MM.1S (cell line): ENCODE measurements around the gene CXXC4.
A peak's percentile ranks its signal among the peaks of the same experiment; 100 is the strongest.

Experiments
- DNase-seq: peaks from one replicate; pipeline ENCODE4 v3.0.0-alpha.2; 2015
- H2AFZ ChIP-seq: fragments of 300-600 bp; sonication (generic); 2 replicates; pipeline ENCODE4 v1.6.0; 2016; ENCODE audit warnings: antibody characterized with exemption, low read length
- H3F3A ChIP-seq: fragments of 300-600 bp; sonication (generic); 2 replicates; pipeline ENCODE4 v1.6.1; 2016; ENCODE audit warnings: mild to moderate bottlenecking, antibody characterized with exemption, low read length, moderate library complexity, mixed read lengths; ENCODE audit not compliant: insufficient read depth
- H3K27ac ChIP-seq: fragments of 300-600 bp; sonication (generic); 2 replicates; pipeline ENCODE4 v1.5.1; 2016; ENCODE audit warnings: mild to moderate bottlenecking, low read length
- H3K27me3 ChIP-seq: fragments of 300-600 bp; sonication (generic); replicated peaks from 2 replicates; pipeline ENCODE4 v1.6.0; 2016; ENCODE audit warnings: low read length; ENCODE audit not compliant: insufficient read depth
- H3K36me3 ChIP-seq: fragments of 300-600 bp; sonication (generic); replicated peaks from 2 replicates; pipeline ENCODE4 v1.6.1; 2016; ENCODE audit warnings: mild to moderate bottlenecking, low read length, mixed read lengths; ENCODE audit not compliant: insufficient read depth
- H3K4me1 ChIP-seq: fragments of 300-600 bp; sonication (generic); 2 replicates; pipeline ENCODE4 v1.6.1; 2016; ENCODE audit warnings: low read length, mixed read lengths
- H3K4me2 ChIP-seq: fragments of 300-600 bp; sonication (generic); 2 replicates; pipeline ENCODE4 v1.6.0; 2016; ENCODE audit warnings: low read depth, low read length
- H3K4me3 ChIP-seq: fragments of 300-600 bp; sonication (generic); 2 replicates; pipeline ENCODE4 v1.5.1; 2016; ENCODE audit warnings: low read length, mixed read lengths
- H3K79me2 ChIP-seq: fragments of 300-600 bp; sonication (generic); 2 replicates; pipeline ENCODE4 v1.6.1; 2016; ENCODE audit warnings: mixed run types, low read length, mixed read lengths
- H3K9ac ChIP-seq: fragments of 300-600 bp; sonication (generic); 2 replicates; pipeline ENCODE4 v1.6.1; 2016; ENCODE audit warnings: low read length, mixed read lengths
- H3K9me2 ChIP-seq: fragments of 300-600 bp; sonication (generic); replicated peaks from 2 replicates; pipeline ENCODE4 v1.6.1; 2016; ENCODE audit warnings: mild to moderate bottlenecking, low read length, mixed read lengths; ENCODE audit not compliant: insufficient read depth
- H3K9me3 ChIP-seq: fragments of 300-600 bp; sonication (generic); replicated peaks from 2 replicates; pipeline ENCODE4 v1.6.1; 2016; ENCODE audit warnings: mild to moderate bottlenecking, low read length, mixed read lengths; ENCODE audit not compliant: insufficient read depth
- H4K20me1 ChIP-seq: fragments of 300-600 bp; sonication (generic); 2 replicates; pipeline ENCODE4 v1.6.1; 2016; ENCODE audit warnings: mild to moderate bottlenecking, low read length, moderate library complexity, mixed read lengths; ENCODE audit not compliant: insufficient read depth
- CTCF ChIP-seq: fragments of 300-600 bp; sonication (generic); IDR thresholded peaks from 2 replicates; pipeline ENCODE4 v1.5.1; 2016; ENCODE audit warnings: antibody characterized with exemption, low read length, mixed read lengths
- EZH2 ChIP-seq: fragments of 300-600 bp; sonication (generic); optimal IDR thresholded peaks from 2 replicates; pipeline ENCODE3; 2017; ENCODE audit warnings: low read depth, mild to moderate bottlenecking, antibody characterized with exemption, low read length, mixed read lengths
- EZH2phosphoT487 ChIP-seq: fragments of 300-600 bp; sonication (generic); IDR thresholded peaks from 2 replicates; pipeline ENCODE4 v1.6.1; 2018; ENCODE audit warnings: antibody characterized with exemption, low read length

Gene CXXC4

DNA sequence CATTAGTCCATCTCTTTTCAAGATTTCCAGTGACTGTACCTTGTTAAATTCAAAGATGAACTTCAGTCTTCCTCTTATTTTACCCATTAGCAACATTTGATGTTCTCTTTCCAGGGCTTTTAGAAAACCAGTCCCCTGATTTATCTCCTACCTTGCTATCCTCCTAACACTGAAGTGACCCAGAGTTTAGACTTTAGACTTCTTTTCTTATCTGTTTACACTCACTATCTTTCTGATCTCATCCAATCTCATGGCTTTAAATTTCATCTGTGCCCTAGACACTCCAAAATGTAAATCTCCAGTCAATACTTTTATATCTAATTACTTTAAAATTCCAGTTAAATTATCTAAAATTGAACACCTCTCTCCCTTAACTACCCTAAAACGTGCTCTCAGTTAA, 13.5 kb upstream of the CXXC4 start:
- TF ChIP-seq EZH2phosphoT487 (no peak), EZH2 (no peak), CTCF (no peak)
- H3K4me1 ChIP-seq, result no peaks in the 10 kb centered on the region

DNA sequence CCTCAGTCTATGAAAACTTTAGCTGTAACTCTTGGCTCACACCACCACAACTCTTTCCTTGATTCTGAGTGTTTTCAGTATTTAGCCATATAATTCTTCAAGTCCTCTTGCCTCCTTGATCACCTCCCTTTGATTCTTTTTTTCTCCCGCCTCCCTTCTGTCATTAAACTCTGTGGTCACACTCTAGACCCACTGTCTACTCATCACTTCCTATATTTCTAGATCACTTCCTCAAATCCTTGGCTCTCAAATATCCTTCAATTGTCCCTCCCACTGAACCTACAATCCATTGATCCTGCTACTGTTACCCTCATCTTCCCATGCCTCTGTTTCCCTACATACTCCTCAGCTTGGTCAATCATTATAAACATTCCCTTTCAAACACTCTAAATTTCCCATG, 12.4 kb upstream of the CXXC4 start:
- DNase-seq, result no peak
- H3K79me2 ChIP-seq, result no peaks in the 10 kb centered on the region
- no peaks in the 10 kb centered on the region for H3K4me1 ChIP-seq
- no peaks in the 10 kb centered on the region for H3K36me3 ChIP-seq
- H3K27ac ChIP-seq, result no peak overlapping the region
- H3K4me3 ChIP-seq, result no peak overlapping the region
- TF ChIP-seq CTCF (no peak), EZH2 (no peak), EZH2phosphoT487 (no peak)
- H3K9me3 ChIP-seq, result no peaks in the 10 kb centered on the region
- H3F3A ChIP-seq, result no peaks in the 10 kb centered on the region
- H4K20me1 ChIP-seq, result no peaks in the 10 kb centered on the region
- no peak overlapping the region for H3K9ac ChIP-seq
- H3K4me2 ChIP-seq, result no peak overlapping the region
- H3K27me3 ChIP-seq, result no peaks in the 10 kb centered on the region
- no peak overlapping the region for H2AFZ ChIP-seq
- no peaks in the 10 kb centered on the region for H3K9me2 ChIP-seq

More for the DNA sequence above, 13.5 kb upstream of the CXXC4 start:
- Histone ChIP-seq H3K4me2 (no peak overlapping the region), H4K20me1 (no peaks in the 10 kb centered on the region), H3K27me3 (no peaks in the 10 kb centered on the region), H3K9me2 (no peaks in the 10 kb centered on the region), H3K9me3 (no peaks in the 10 kb centered on the region), H3K27ac (no peak overlapping the region), H3K79me2 (no peaks in the 10 kb centered on the region), H3K9ac (no peak overlapping the region), H3K36me3 (no peaks in the 10 kb centered on the region), H2AFZ (no peak overlapping the region), H3K4me3 (no peak overlapping the region), H3F3A (no peaks in the 10 kb centered on the region)
- DNase-seq, result no peak

GRCh38 chr4:104504536-104504935, 9.8 kb upstream of the CXXC4 start:
- Histone ChIP-seq H3K4me2 (no peak overlapping the region), H3K9me3 (0 out of 2 replicates have a peak, but pooled peaks cover 3% of the 10 kb centered on the region), H3K9me2 (no peaks in the 10 kb centered on the region), H3K27me3 (no peaks in the 10 kb centered on the region), H3K79me2 (no peaks in the 10 kb centered on the region), H3K4me3 (no peak overlapping the region), H3K27ac (no peak overlapping the region), H2AFZ (no peak overlapping the region), H4K20me1 (no peaks in the 10 kb centered on the region), H3K36me3 (no peaks in the 10 kb centered on the region), H3K4me1 (no peaks in the 10 kb centered on the region), H3K9ac (no peak overlapping the region), H3F3A (no peaks in the 10 kb centered on the region)
- DNase-seq, result peak; percentile 3
- no peak for TF ChIP-seq CTCF
- no peak for TF ChIP-seq EZH2
- no peak for TF ChIP-seq EZH2phosphoT487
